DND-41 (cell line): ENCODE measurements around the gene PPM1N.

Source experiments
- ATAC-seq: fragments of 200-7000 bp; cut with Tn5 transposase; 3 replicates; pipeline ENCODE4 v1.9.1; 2021; ENCODE audit warnings: low read depth; ENCODE audit not compliant: insufficient read depth
- DNase-seq: peaks from one replicate; pipeline ENCODE4 v3.0.0-alpha.2; 2020
- H2AFZ ChIP-seq: 2 replicates; pipeline ENCODE4 v1.6.0; 2012; ENCODE audit warnings: low read depth, low read length
- H3K27ac ChIP-seq: 2 replicates; pipeline ENCODE4 v1.5.1; 2012; ENCODE audit warnings: low read length, inconsistent platforms
- H3K27me3 ChIP-seq: fragments of 200-600 bp; sonication (generic); 2 replicates; pipeline ENCODE4 v1.6.0; 2012; ENCODE audit warnings: low read length, mild to moderate bottlenecking, inconsistent platforms; ENCODE audit not compliant: insufficient read depth, poor library complexity
- H3K36me3 ChIP-seq: 2 replicates; pipeline ENCODE4 v1.5.1; 2012; ENCODE audit warnings: low read length, inconsistent platforms; ENCODE audit not compliant: insufficient read depth
- H3K4me1 ChIP-seq: 2 replicates; pipeline ENCODE4 v1.5.1; 2012; ENCODE audit warnings: mild to moderate bottlenecking, low read length; ENCODE audit not compliant: insufficient read depth
- H3K4me2 ChIP-seq: 2 replicates; pipeline ENCODE4 v1.6.0; 2012; ENCODE audit warnings: mild to moderate bottlenecking, moderate library complexity, low read length, inconsistent platforms; ENCODE audit not compliant: insufficient read depth
- H3K4me3 ChIP-seq, 2 experiments: fragments of 200-600 bp in 1 of 2; shearing (Covaris generic) in 1 of 2; 2 replicates each; pipeline ENCODE4 v1.5.1; 2012 to 2016; ENCODE audit warnings: inconsistent platforms in 2 of 2, low read length in 2 of 2, mild to moderate bottlenecking in 2 of 2, low read depth in 1 of 2, moderate library complexity in 1 of 2
- H3K79me2 ChIP-seq: 2 replicates; pipeline ENCODE4 v1.6.0; 2012; ENCODE audit warnings: low read length, inconsistent platforms; ENCODE audit not compliant: insufficient read depth
- H3K9ac ChIP-seq: 2 replicates; pipeline ENCODE4 v1.6.0; 2012; ENCODE audit warnings: low read depth, mild to moderate bottlenecking, inconsistent platforms, low read length, moderate library complexity
- H3K9me3 ChIP-seq: 2 replicates; pipeline ENCODE4 v1.5.1; 2012; ENCODE audit warnings: low read length, moderate library complexity, mild to moderate bottlenecking, inconsistent platforms; ENCODE audit not compliant: insufficient read depth, severe bottlenecking
- H4K20me1 ChIP-seq: 2 replicates; pipeline ENCODE4 v1.6.0; 2012; ENCODE audit warnings: low read length; ENCODE audit not compliant: insufficient read depth
- EZH2 ChIP-seq: IDR thresholded peaks from 3 replicates; pipeline ENCODE4 v1.6.1; 2012; ENCODE audit warnings: borderline replicate concordance, low read depth, mild to moderate bottlenecking, moderate library complexity, low read length, inconsistent platforms; ENCODE audit not compliant: severe bottlenecking
- TF ChIP-seq, protein P1 (sequence below): IDR thresholded peaks from 2 replicates; pipeline ENCODE4 v1.5.1; 2012; ENCODE audit warnings: borderline replicate concordance, low read length, moderate library complexity, mild to moderate bottlenecking; ENCODE audit not compliant: poor library complexity, severe bottlenecking; ENCODE audit errors: extremely low read depth

Gene PPM1N

DNA sequence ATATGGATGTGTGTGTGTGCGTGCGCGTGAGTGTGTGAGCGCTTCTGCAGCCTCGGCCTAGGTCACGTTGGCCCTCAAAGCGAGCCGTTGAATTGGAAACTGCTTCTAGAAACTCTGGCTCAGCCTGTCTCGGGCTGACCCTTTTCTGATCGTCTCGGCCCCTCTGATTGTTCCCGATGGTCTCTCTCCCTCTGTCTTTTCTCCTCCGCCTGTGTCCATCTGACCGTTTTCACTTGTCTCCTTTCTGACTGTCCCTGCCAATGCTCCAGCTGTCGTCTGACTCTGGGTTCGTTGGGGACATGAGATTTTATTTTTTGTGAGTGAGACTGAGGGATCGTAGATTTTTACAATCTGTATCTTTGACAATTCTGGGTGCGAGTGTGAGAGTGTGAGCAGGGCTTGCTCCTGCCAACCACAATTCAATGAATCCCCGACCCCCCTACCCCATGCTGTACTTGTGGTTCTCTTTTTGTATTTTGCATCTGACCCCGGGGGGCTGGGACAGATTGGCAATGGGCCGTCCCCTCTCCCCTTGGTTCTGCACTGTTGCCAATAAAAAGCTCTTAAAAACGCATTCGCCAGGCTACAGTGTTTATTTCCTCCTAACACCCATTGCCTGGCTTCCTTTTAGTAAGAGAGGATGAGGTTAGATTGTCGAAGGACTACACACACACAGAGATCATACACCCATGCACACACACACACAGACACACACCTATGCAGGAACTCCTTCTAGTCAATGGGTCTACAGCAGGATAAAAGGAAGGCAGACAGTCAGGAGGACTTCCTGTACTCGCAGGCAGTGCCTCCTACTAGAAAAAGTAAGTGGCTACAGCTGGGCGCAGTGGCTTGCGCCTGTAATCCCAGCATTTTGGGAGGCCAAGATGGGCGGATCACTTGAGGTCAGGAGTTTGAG lies 23.4 kb upstream of the PPM1N start:
- peaks cover 32% of the 10 kb centered on the region for H3K4me1 ChIP-seq
- H3K79me2 ChIP-seq = no peaks in the 10 kb centered on the region
- DNase-seq (no peak), ATAC-seq (no peak)
- H3K9ac ChIP-seq = no peak overlapping the region
- no peak overlapping the region for H3K27ac ChIP-seq
- no peaks in the 10 kb centered on the region for H3K9me3 ChIP-seq
- TF ChIP-seq, protein P1, sequence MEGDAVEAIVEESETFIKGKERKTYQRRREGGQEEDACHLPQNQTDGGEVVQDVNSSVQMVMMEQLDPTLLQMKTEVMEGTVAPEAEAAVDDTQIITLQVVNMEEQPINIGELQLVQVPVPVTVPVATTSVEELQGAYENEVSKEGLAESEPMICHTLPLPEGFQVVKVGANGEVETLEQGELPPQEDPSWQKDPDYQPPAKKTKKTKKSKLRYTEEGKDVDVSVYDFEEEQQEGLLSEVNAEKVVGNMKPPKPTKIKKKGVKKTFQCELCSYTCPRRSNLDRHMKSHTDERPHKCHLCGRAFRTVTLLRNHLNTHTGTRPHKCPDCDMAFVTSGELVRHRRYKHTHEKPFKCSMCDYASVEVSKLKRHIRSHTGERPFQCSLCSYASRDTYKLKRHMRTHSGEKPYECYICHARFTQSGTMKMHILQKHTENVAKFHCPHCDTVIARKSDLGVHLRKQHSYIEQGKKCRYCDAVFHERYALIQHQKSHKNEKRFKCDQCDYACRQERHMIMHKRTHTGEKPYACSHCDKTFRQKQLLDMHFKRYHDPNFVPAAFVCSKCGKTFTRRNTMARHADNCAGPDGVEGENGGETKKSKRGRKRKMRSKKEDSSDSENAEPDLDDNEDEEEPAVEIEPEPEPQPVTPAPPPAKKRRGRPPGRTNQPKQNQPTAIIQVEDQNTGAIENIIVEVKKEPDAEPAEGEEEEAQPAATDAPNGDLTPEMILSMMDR = no peak
- TF ChIP-seq EZH2 = no peak
- H3K4me3 ChIP-seq = no peak overlapping the region
- no peak overlapping the region for H2AFZ ChIP-seq
- H3K4me2 ChIP-seq = no peak overlapping the region
- no peaks in the 10 kb centered on the region for H3K36me3 ChIP-seq
- no peaks in the 10 kb centered on the region; the same call in 1 of the 2 replicates for H4K20me1 ChIP-seq
- H3K27me3 ChIP-seq = peaks cover 2% of the 10 kb centered on the region

DNA sequence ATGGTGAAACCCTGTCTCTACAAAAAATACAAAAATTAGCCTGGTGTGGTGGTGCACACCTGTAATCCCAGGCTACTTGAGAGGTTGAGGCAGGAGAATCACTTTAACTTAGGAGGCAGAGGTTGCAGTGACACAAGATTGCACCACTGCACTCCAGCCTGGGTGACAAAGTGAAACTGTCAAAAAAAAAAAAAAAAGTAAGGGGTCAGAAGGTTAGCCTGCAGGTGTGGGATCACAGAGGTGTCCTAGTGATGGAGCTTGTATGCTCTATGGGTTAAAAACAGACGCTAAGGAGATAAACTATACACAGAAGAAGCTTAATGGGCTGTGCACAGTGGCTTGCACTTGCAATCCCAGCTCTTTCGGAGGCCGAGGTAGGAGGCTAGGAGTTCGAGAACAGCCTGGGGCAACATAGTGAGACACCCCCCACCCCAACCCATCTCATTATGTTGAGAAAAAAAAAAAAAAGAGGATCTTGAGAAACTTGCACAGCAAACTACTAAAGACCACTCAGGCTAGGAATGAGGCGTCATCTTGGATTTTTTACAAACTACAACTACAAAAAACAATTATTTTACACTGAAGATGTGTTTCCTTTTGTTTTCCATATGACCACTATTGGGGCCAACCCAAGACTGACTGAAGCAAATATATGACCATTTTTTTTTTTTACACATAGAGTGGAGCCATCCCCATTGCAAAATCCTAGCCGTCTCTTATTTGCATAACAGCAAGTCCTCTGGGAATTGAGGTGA lies 22.5 kb upstream of the PPM1N start:
- ATAC-seq = no peak
- DNase-seq = no peak
- H3K27ac ChIP-seq = no peak overlapping the region
- no peak overlapping the region for H3K9ac ChIP-seq
- H3K4me1 ChIP-seq = peaks cover 26% of the 10 kb centered on the region
- H3K27me3 ChIP-seq = peaks cover 2% of the 10 kb centered on the region
- H3K79me2 ChIP-seq = no peaks in the 10 kb centered on the region
- TF ChIP-seq EZH2 = no peak
- TF ChIP-seq, protein P1 = no peak
- no peak overlapping the region for H3K4me2 ChIP-seq
- H3K9me3 ChIP-seq = no peaks in the 10 kb centered on the region
- no peak overlapping the region for H2AFZ ChIP-seq
- H3K36me3 ChIP-seq = no peaks in the 10 kb centered on the region
- no peak overlapping the region for H3K4me3 ChIP-seq
- no peaks in the 10 kb centered on the region; the same call in 1 of the 2 replicates for H4K20me1 ChIP-seq

DNA sequence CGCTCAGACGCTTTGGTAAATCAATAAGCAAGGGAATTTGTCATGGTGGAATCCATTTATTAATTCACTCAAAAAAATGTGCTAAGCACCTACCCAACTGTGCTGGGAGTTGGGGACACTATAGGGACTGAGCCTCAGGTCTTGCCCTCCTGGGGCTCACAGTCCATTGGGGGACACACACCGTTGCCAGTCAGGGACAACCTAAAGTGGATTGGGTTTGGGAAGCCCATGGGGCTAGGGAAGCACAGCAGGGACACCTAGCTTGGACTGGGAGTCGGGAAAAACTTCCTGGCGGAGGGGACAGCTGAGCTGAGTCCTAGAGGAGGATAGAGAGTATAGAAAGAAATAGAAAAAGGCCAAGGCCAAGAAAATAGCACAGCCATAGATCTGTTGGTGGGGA lies 21.9 kb upstream of the PPM1N start:
- no peak for TF ChIP-seq EZH2
- TF ChIP-seq, protein P1 = no peak
- no peak overlapping the region for H3K4me3 ChIP-seq
- H3K27ac ChIP-seq = no peak overlapping the region

More for the DNA sequence above, 21.9 kb upstream of the PPM1N start:
- Histone ChIP-seq H3K36me3 (no peaks in the 10 kb centered on the region), H4K20me1 (no peaks in the 10 kb centered on the region; the same call in 1 of the 2 replicates), H3K27me3 (peaks cover 2% of the 10 kb centered on the region), H3K9ac (no peak overlapping the region), H3K4me2 (no peak overlapping the region), H3K79me2 (no peaks in the 10 kb centered on the region), H3K9me3 (no peaks in the 10 kb centered on the region), H3K4me1 (peaks cover 26% of the 10 kb centered on the region), H2AFZ (no peak overlapping the region)
- no peak for ATAC-seq
- no peak for DNase-seq
